ENCODE measurements around the gene DLGAP1. TPM values are rescaled to one million over a fixed set of nuclear protein-coding genes. Genes with fewer than 3 reads are reported as not detected.

The DLGAP1 gene
- total RNA-seq, 6 experiments from 2014 or later = 0.19 to 1.3 (median 0.62) TPM

- no peak overlapping the region for H3K27ac Mint-ChIP-seq
- H3K36me3 Mint-ChIP-seq (ENCODE audit: low read depth) = no peaks in the 10 kb centered on the region
- peaks cover 4% of the 10 kb centered on the region; the same call in 1 of the 2 replicates for H3K27me3 Mint-ChIP-seq (ENCODE audit: insufficient read depth)
- no peak overlapping the region for H3K4me3 Mint-ChIP-seq
- DNase-seq = no peak
- TF ChIP-seq CTCF (IDR thresholded peaks at IDR 0.05) = no peak
- H3K4me1 Mint-ChIP-seq (ENCODE audit: low read depth) = peaks cover 5% of the 10 kb centered on the region; the same call in 1 of the 2 replicates
- H3K9me3 Mint-ChIP-seq = no peaks in the 10 kb centered on the region
Observed at GRCh38 chr18:3492721-3493120, 962.4 kb downstream of the DLGAP1 start.

DNA sequence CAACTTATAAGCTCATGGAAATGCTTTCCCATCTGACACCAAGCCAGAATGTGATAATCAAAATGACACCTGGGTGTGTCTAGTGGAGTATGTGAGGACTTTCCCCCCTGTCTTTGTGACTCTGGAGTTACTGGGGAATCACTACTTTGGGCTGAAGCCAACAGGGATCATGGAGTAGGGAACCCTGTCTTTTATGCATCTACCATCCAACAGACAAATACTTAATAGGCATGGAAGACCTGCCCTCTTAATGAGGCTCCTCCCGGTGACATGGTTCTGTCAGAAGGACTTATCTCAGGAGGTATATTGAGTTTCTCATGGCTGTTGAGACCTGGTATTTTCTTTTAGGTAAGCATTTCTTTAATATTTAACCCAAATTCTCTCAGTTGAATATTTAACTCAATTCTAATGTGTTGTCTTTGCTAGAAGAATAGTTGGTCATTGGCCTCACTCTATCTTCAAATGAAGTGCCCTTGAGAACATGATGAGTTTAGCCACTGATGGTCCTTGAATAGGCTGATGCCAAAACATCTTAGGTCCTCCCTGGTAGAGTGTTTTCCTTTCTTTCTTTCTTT, 963.0 kb downstream of the DLGAP1 start:
- no peaks in the 10 kb centered on the region for H3K36me3 Mint-ChIP-seq (ENCODE audit: low read depth)
- TF ChIP-seq CTCF (IDR thresholded peaks at IDR 0.05) = no peak
- no peak overlapping the region for H3K4me3 Mint-ChIP-seq
- H3K9me3 Mint-ChIP-seq = no peaks in the 10 kb centered on the region
- peaks cover 5% of the 10 kb centered on the region; the same call in 1 of the 2 replicates for H3K4me1 Mint-ChIP-seq (ENCODE audit: low read depth)
- no peak overlapping the region for H3K27ac Mint-ChIP-seq
- DNase-seq = no peak
- peaks cover 4% of the 10 kb centered on the region; the same call in 1 of the 2 replicates for H3K27me3 Mint-ChIP-seq (ENCODE audit: insufficient read depth)

DNA sequence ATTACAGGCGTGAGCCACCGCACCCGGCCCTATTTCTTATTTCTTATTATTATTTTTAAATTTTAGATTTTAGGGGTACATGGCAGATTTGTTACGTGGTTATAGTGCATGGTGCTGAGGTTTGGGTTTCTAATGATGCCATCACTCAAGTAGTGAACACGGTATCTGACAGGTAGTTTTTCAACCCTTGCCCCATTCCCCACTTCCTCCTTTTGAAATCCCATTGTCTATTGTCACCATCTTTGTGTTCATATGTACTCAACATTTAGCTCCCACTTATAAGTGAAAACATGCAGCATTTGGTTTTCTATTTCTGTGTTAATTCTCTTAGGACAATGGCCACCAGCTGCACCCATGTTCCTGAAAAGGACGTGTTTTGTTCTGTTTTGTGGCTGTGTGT, 965.6 kb downstream of the DLGAP1 start:
- Mint-ChIP-seq H3K27me3 (ENCODE audit: insufficient read depth) (peaks cover 4% of the 10 kb centered on the region; the same call in 1 of the 2 replicates), H3K36me3 (ENCODE audit: low read depth) (no peaks in the 10 kb centered on the region), H3K9me3 (no peaks in the 10 kb centered on the region), H3K4me3 (no peak overlapping the region), H3K4me1 (ENCODE audit: low read depth) (peaks cover 5% of the 10 kb centered on the region; the same call in 1 of the 2 replicates), H3K27ac (no peak overlapping the region)
- DNase-seq = no peak
- TF ChIP-seq CTCF (IDR thresholded peaks at IDR 0.05) = no peak

GRCh38 chr18:3486512-3486911, 968.6 kb downstream of the DLGAP1 start:
- Mint-ChIP-seq H3K9me3 (no peaks in the 10 kb centered on the region), H3K36me3 (ENCODE audit: low read depth) (no peaks in the 10 kb centered on the region), H3K4me1 (ENCODE audit: low read depth) (peaks cover 5% of the 10 kb centered on the region; the same call in 1 of the 2 replicates), H3K4me3 (no peak overlapping the region), H3K27ac (no peak overlapping the region), H3K27me3 (ENCODE audit: insufficient read depth) (peaks cover 4% of the 10 kb centered on the region)
- no peak for TF ChIP-seq CTCF (IDR thresholded peaks at IDR 0.05)
- DNase-seq = no peak

DNA sequence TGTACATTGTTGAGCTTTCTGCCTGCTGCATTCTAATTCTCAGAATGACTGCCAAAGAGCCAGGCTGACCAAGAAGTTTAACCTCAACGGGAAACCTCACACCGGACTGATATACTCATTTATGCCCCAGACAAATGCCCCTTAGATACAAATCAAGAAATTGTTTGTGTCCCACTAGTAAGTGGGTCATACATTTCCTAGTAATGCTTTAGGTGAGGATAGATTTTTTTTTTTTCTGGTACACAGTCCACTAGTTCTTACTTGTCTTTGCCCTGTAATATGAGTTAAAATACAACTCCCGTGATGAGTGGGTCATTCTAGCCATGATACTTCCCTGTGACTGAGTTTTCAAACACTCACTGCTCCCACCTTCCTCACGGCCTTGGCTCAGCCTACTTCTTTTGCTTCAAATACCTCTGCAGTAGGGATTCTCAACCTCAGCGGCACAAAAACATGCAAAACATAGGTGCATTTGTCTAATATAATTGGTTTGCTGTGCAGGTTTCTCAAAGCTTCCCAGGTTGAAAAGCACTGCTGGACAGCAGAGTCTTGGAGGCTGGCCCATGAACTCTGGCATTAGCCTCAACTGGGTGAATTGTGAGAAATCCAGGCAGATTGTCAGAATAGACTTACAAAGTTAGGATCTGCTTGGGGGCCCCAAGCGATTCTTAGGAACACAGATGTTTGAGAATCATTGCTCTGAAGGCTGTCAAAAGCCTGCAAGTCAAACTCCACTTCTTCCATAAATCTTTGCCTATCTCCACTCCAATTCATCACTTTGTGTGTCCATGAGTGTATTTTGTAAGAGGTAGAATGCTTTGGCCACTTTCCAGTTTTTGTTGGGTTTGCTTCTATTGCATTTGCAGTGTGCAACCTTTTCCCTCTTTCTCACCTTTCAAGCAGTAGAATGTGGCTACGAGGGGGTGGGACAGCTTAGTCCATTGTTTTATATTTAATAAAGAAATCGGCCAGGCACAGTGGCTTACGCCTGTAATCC, 969.7 kb downstream of the DLGAP1 start:
- no peak overlapping the region for H3K27ac Mint-ChIP-seq
- no peak for DNase-seq
- H3K4me1 Mint-ChIP-seq (ENCODE audit: low read depth) = peaks cover 5% of the 10 kb centered on the region; the same call in 1 of the 2 replicates
- no peaks in the 10 kb centered on the region for H3K9me3 Mint-ChIP-seq
- H3K4me3 Mint-ChIP-seq = no peak overlapping the region
- TF ChIP-seq CTCF (IDR thresholded peaks at IDR 0.05) = no peak
- H3K27me3 Mint-ChIP-seq (ENCODE audit: insufficient read depth) = peaks cover 4% of the 10 kb centered on the region
- H3K36me3 Mint-ChIP-seq (ENCODE audit: low read depth) = no peaks in the 10 kb centered on the region

Measured in HFFc6 (cell line).